ENCODE data around the gene SST.

DNA sequence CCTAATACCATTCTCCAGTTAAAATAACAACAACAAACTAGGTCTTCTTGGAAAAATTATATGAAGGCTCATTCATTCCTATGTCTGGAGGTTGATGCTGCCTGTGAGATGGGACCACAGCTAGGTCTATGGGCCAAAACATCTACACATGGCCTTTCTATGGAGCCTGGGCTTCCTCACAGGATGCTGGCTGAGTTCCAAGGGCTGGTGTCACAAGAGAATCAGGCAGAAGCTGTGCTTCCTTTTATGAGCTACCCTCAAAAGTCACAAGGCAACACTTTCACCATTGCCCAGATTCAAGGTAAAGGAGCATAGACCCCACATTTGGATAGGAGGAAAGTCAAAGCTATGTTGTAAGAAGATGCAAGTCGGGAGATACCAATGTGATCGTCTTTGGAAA is 36.8 kb upstream of the SST start:
- TF ChIP-seq CTCF (IDR thresholded peaks at IDR 0.05) (no peak), EP300 (IDR thresholded peaks at IDR 0.05) (no peak), POLR2AphosphoS5 (IDR thresholded peaks at IDR 0.05) (no peak)

Measured in sigmoid colon (tissue), 4 donors.